ENCODE data around the gene PRKAG2. TPM values are rescaled to one million over a fixed set of nuclear protein-coding genes. Genes with fewer than 3 reads are reported as not detected.
A peak's percentile ranks its signal among the peaks of the same experiment; 100 is the strongest.

PRKAG2 gene
- total and polyA plus RNA-seq, 8 donors, result 12.9 to 34.6 (median 18.0) TPM

DNA sequence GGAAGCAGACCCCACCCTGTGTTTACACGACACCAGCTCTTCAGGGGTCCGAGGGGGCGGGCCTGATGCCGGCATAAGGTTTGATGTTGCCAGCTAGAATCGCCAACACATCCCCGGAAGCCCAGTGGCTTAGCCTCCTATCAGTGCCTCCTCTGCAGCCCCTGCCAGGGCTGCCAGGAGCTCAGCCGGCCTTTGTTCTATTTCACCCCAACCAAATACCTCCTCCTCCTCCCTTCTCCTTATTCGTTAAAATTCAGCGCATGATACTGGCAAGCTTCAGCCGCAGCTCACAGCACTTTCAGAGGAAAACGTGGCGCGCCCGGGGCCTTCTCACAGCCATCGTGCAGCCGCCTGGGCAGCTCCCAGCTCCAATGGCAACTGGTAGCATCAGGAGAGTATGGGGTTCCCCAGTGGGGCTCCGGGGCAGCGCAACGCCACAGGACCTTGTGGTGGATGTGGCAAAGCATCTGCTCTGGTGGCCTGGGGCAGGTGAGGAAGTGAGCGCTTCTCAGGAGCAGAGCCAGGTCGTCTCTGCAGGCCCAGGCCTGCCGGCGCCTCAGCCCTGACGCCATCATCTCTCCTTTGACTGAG lies 180.9 kb downstream of the PRKAG2 start:
- Histone ChIP-seq H3K27me3 (no peaks in the 10 kb centered on the region), H3K9me3 (no peaks in the 10 kb centered on the region), H3K27ac (no peak overlapping the region), H3K4me1 (peaks cover 0 to 13% of the 10 kb centered on the region in 2 donors), H3K4me3 (no peak overlapping the region), H3K36me3 (no peaks in the 10 kb centered on the region)
- ATAC-seq (no peak), DNase-seq (peak in 1 of 4 donors; percentile 60)
- intact Hi-C loops (cut with DNase I), result no loop called here
- TF ChIP-seq, protein P1, sequence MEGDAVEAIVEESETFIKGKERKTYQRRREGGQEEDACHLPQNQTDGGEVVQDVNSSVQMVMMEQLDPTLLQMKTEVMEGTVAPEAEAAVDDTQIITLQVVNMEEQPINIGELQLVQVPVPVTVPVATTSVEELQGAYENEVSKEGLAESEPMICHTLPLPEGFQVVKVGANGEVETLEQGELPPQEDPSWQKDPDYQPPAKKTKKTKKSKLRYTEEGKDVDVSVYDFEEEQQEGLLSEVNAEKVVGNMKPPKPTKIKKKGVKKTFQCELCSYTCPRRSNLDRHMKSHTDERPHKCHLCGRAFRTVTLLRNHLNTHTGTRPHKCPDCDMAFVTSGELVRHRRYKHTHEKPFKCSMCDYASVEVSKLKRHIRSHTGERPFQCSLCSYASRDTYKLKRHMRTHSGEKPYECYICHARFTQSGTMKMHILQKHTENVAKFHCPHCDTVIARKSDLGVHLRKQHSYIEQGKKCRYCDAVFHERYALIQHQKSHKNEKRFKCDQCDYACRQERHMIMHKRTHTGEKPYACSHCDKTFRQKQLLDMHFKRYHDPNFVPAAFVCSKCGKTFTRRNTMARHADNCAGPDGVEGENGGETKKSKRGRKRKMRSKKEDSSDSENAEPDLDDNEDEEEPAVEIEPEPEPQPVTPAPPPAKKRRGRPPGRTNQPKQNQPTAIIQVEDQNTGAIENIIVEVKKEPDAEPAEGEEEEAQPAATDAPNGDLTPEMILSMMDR (IDR thresholded peaks at IDR 0.05), result no peak

DNA sequence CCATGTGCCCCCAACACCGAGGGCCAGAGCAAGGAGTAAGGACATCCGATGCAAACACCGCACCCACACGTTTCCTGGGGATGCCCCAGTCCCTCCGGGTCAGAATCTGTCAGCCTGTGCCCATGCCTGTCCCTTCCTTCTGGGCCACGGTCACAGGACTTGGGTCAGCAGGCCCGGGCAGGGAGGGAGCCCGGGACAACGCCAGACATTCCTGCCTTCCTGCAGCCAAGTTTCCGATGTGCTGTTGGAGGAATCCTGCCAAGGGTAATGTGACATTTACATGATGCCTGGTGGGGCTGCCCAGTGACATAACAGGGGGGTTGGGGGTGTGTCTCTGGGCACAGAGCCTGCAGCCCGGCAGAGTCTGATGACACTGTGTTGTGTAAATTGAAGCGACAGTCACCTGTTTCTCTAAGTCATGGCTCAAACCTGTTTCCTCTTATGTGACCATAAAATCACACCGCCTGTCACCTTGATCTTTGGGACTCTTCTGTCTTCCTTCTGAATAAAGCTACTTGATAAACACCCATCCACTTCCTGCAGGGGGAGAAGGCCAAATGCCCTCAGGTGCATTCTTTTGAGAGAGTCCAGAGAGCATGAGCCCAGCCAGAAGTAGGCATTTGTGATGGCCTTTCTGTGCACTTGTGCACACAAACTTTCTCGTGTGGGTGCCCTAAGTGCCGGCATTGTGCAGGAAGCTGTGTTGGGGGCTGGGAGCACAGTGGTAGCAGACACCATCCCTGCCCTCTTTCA lies 181.9 kb downstream of the PRKAG2 start:
- intact Hi-C loops (cut with DNase I), result no loop called here
- Histone ChIP-seq H3K36me3 (no peaks in the 10 kb centered on the region), H3K27ac (no peak overlapping the region), H3K4me3 (no peak overlapping the region), H3K9me3 (no peaks in the 10 kb centered on the region), H3K27me3 (no peaks in the 10 kb centered on the region), H3K4me1 (peaks cover 0 to 10% of the 10 kb centered on the region in 2 donors)
- TF ChIP-seq, protein P1 (IDR thresholded peaks at IDR 0.05), result no peak
- ATAC-seq, result peak; percentile 45
- peak in 1 of 4 donors; percentile 64 for DNase-seq

DNA sequence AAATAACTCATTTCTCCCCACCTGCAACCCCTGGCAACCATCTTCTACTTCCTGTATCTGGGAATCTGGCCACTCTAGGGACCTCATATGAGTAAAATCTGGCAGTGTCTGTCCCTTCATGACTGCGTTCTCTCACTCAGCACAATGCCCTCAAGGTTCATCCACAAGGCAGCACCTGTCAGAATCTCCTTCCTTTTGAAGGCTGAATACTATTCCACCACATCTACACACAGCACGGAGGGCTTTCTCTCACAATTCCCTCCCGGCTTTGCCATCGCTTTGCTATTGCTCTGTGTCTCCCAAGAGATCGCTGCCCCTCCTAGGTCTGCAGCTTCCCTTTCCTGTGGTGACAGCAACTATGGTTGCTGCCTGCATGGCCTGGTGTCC lies 182.5 kb downstream of the PRKAG2 start:
- intact Hi-C loops (cut with DNase I), result no loop called here
- Histone ChIP-seq H3K27ac (no peak overlapping the region), H3K27me3 (no peaks in the 10 kb centered on the region), H3K4me3 (no peak overlapping the region), H3K4me1 (peaks cover 0 to 8% of the 10 kb centered on the region in 2 donors), H3K9me3 (no peaks in the 10 kb centered on the region), H3K36me3 (no peaks in the 10 kb centered on the region)
- ATAC-seq, result no peak
- DNase-seq, result no peak
- TF ChIP-seq, protein P1 (IDR thresholded peaks at IDR 0.05), result no peak

DNA sequence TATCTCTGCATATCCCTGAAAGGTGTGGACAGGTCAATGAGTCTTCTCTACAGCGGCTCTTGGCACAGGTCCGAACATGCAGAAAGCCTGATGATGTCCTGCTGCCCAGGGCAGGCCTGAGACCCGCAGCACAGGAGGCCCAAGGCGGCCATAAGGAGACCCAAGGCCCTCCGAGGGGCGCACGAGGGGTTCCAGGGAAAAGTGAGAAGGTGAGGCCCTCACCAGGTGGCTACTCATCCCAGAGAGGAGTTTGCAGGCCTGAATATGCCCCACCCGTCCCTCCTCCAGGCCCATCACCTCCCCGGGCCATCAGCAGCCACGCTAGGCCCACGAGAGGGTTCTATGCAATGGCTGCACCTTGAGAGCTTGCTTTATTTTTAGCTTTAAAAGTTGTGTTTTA lies 183.8 kb downstream of the PRKAG2 start:
- Histone ChIP-seq H3K9me3 (no peaks in the 10 kb centered on the region), H3K4me3 (no peak overlapping the region), H3K27me3 (no peaks in the 10 kb centered on the region), H3K4me1 (peaks cover 5 to 19% of the 10 kb centered on the region in 2 donors), H3K36me3 (no peaks in the 10 kb centered on the region), H3K27ac (no peak overlapping the region)
- intact Hi-C loops (cut with DNase I), result no loop called here
- ATAC-seq (no peak), DNase-seq (peak in 1 of 4 donors; percentile 37)
- TF ChIP-seq, protein P1 (IDR thresholded peaks at IDR 0.05), result no peak

DNA sequence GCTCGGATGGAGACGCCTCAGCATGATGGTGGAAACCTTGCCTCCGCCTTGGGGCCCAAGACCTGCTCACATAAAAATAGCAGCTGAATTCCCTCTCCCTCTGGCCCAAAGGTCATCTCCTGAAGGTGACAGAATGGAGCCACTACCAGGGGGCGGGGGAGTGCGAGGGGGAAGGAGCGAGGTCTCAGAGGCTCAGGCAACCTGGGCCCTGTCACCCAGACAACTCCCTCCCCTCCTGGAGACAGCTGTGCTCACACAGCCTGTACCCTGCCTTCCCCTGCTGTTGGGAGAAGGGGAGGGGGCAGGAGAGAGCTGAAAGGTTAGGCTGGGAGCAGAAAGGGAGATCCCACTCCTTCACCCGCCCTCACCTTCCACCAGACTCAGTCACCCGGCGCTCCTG lies 184.2 kb downstream of the PRKAG2 start:
- TF ChIP-seq, protein P1 (IDR thresholded peaks at IDR 0.05), result no peak
- no peak overlapping the region for H3K4me3 ChIP-seq
- H3K9me3 ChIP-seq, result no peaks in the 10 kb centered on the region
- ATAC-seq (no peak), DNase-seq (no peak)
- peaks cover 8 to 21% of the 10 kb centered on the region in 2 donors for H3K4me1 ChIP-seq
- H3K27ac ChIP-seq, result no peak overlapping the region
- no peaks in the 10 kb centered on the region for H3K36me3 ChIP-seq
- intact Hi-C loops (cut with DNase I), result no loop called here
- no peaks in the 10 kb centered on the region for H3K27me3 ChIP-seq

All from left lung (tissue), 10 donors.